C1 segment of cervical spinal cord (tissue), 14 donors: ENCODE results near the gene PRICKLE1.
"Not testable (repeated sequence)": the region's sequence is repeated elsewhere in the genome, so short reads cannot be mapped to it uniquely, and the experiment has no call there.

Experiments used
- DNase-seq, 14 donors: peaks; one replicate each; lab custom pipeline; 2025; lab: John Stamatoyannopoulos, UW

Gene PRICKLE1

DNA sequence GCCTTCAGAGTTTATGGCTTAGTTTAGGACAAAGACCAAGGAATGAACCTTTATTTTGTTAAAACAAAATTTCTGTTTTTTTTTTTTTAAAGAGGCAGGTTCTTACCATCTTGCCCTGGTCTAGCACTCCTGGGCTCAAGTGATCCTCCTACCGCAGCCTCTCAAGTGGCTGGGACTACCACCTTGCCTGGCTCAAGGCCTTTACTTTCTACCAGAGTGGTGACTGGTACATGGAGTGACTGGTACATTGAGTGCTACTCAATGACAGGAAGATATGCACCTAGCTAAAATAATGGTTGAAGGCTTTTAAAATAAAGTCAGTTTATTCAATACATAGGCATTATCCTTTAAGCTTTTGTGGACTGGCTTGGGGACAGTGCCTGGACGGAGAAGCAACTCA, 32.6 kb downstream of the PRICKLE1 start:
- no peak for DNase-seq

DNA sequence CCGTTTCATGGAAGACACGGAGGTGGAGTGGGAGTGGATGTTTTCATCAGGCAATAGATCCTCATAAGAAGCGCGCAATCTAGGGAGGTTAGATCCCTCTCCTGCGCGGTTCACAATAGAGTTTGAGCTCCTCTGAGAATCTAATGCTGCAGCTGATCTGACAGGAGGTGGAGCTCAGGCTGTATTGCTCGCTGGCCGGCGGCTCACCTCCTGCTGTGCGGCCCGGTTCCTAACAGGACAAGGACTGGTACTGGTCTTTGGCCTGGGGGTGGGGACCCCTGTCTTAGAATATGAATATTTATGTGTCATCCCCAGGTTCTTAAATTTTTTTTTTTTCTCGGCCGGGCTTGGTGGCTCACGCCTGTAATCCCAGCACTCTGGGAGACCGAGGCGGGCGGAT, 36.7 kb downstream of the PRICKLE1 start:
- DNase-seq: no peak

DNA sequence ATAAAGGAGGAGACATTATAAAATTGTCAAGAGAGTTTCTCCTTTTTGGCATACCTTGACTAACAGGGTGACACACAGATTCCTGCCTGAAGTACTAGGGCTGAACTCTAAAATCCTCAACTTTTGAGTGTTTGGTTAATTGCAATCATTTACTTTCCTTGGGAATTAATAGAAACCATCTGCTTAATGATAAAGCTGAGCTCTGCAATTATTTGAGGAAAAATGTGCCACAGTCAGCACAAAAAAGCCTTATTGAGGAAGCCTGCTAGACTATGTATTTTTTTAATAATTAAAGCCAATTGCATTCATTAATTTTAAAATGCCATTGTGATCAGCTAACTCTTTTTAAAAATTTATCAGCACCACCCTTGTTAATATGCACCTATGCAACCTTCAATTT, 38.7 kb downstream of the PRICKLE1 start:
- no peak for DNase-seq

DNA sequence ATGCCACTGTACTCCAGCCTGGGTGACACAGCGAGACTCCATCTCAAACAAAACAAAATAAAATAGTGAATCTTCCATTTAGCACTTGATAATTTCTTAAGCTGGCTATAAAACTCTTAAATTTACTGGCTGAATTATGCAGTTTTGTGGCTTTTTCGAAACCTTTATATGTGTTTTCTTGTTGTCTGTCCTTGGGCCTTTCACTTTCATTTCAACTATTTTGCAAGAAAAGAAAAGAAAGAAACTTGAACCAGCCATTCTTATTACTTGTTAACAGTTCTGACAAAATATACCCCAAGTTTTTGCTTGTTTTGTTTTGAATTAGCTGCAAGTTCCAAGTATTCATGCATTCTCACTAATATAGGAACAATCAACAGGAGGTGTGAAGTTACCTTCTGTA, 42.8 kb downstream of the PRICKLE1 start:
- DNase-seq: no peak

DNA sequence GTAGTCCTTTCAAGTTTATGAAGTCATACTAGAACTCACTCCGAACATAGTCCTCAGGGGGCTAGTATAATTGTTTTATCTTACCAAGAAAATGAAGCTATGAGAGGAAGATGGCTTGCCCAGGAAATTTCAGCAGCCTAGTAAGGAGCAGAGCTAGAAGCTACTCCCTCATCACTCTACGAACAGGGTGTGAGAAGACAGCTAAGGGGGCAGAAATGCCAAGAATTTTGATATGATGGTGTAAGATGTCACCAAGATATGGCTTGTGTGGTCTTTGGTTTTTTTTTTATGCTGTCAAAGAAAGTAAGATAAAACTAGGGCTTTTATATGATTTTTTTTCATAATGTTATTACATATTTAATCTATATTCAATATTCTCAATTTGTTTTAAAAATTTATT, 47.6 kb downstream of the PRICKLE1 start:
- DNase-seq: no peak

DNA sequence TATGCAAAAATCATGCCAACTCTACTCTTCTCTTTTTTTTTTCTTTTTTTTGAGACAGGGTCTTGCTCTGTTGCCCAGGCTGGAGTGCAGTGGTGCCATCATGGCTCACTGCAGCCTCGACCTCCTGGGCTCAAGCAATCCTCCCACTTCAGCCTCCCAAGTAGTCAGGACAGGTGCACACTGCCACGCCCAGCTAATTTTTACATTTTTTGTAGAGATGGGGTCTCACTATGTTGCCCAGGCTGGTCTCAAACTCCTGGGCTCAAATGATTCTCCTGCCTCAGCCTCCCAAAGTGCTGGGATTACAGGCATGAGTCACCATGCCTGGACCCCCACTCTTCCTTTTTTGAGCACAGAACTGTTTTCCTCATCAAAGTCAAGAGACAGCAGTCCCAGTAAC, 48.2 kb downstream of the PRICKLE1 start:
- not testable (repeated sequence) for DNase-seq

DNA sequence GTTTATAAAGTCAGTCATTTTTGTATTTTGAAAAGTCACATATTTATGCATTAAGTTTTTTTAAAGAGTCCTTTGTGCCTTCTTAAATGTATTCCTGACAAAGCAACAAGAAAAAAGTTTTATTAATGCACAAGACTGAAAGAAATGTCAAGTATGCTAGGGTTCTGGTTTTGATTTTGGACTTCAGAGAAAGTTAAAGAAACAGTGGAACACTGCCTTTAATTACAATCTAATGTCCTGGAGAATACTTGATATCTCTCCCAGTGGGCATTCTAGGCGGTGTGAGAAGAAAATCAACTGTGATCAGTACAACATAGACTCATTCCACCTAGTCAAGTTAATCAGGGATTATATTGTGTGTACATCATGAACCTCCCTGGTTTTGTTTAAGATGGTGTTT, 49.9 kb downstream of the PRICKLE1 start:
- no peak for DNase-seq

DNA sequence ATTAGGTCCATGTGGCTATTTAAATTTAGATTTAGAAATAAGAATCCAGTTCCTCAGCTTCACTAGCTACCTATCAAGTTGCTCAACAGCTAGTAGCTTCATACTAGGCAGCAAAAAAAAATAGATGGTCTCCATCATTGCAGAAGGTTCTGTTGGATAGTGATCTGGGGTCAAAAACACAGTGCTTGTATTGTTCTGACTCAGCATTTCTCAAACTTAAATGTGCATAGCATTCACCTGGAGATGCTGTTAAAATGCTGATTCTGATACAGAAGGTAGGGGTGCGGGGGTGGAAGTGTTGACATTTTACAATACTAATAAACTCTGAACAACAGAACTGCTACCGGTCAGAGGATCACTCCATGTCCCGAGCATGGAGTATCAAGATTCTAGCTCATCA, 51.3 kb downstream of the PRICKLE1 start:
- no peak for DNase-seq

DNA sequence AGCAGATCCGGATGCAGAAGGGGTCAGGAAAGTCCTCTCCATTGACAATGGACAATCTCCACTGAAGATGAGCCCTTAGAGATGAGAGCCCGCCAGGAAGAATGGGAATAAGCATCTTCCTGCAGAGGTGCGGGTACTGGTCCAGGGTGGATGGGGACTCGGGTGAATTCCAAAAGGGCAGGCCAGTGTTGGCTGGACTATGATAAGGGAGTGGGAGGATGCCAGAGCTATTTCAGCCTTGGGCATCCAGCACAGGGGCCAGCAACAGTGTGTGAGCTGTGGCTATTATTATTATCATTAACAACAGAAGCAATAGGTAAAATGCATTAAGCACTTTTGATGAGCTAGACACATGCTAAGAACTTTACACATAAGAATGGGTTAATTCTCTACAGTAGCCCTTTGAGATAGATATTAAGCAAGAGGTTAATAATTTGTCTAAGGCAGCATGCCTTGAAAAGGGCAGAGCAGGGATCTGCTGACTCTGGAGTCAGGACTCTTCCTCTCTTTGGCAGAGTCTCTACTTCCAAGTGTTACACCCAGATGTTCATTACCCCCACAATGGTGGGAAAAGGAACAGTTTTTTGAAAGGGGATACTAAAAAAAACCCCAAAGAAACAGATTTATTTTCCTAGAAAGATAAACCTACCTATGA, 55.2 kb downstream of the PRICKLE1 start:
- no peak for DNase-seq

DNA sequence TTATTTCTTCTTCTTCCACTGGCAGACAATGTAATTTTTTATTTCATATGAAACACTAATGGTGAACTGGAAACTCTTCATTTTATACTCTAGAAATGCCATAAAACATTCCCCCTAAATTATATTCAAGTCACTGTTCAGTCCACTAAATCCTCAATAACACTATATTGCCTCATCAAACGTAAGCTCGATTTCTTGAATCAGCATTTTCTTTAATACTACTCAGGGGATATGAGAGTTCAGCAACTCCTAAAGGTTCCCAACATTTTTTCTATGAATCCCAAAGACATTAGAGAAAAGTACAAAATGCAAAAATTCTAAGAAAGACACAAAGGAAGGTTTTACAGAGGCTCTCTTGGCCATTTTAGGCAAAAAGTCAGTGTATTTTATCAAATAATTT, 59.3 kb downstream of the PRICKLE1 start:
- no peak for DNase-seq

DNA sequence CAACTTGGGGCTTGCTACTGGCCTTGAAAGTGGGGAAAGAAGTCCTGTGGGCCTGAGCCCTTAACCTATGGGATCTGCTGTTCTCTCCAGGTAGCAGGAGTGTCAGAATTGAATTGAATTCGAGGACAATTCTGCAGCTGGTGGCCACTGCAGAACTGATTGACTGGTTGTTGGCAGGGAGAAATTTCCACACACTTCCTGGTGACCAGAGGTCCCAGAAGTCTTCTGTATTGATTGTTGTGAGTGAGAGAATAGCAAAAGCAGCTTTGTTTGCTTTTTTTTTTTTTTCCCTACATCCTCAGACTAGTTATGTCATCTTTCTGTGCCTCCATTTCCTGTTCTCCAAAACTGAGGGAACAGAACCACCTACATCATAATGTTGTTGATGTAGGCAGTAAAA, 64.1 kb downstream of the PRICKLE1 start:
- DNase-seq: no peak

DNA sequence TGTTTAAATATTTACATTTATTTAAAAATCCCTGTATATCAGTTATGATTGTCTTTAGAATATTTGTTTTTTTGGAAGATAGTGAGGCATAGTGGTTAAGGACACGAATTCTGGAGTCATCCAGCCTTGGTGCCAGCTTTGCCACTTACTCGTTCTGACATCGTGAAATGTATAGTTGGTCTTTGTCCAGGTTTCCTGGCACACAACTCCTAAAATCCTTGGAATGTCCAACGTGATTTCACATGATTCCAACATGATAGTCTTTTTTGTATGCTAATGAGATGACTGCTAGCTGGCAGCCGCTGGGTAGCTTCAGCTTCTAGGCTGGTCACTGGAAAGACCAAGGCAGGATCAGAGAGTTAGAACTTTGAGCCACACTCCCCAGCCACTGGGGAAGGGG, 64.8 kb downstream of the PRICKLE1 start:
- DNase-seq: no peak

DNA sequence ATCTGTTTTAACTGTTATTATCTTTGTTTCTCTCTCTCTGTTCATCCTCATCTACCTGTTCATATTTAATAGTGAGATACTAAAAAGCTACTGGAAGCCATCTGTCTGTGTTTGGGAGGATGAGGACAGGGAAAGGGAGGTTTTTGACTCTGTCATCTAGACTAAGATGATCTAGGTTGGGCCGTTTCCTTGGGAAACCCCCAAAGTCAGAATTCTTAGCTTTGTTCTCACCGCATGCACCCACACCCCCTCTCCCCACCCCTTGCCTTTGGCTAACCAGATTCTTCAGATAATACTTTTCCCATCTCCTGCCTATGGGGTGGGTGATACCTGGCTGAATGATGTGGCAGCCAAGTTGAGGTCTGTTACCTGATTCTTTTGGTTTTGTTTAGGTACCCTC, 73.0 kb downstream of the PRICKLE1 start:
- no peak for DNase-seq

DNA sequence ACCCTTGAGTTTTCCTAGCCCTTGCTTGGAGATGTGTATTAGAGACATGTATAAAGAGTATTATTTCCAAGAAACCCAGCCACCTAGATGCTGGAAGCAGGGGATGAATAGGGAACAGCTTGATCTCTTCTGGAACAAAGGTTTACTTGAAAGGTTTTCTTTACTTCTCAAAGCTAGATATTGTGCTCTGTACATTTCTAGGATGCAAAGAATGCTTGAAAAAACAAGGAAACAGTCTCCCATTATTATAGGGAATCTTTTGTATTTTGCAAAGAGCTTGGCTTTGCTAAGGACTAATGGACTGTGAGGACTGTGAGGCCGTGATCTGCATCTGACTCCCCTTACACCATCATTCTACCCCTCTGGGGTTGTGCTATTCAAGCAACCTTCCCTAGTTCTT, 77.9 kb downstream of the PRICKLE1 start:
- no peak for DNase-seq

DNA sequence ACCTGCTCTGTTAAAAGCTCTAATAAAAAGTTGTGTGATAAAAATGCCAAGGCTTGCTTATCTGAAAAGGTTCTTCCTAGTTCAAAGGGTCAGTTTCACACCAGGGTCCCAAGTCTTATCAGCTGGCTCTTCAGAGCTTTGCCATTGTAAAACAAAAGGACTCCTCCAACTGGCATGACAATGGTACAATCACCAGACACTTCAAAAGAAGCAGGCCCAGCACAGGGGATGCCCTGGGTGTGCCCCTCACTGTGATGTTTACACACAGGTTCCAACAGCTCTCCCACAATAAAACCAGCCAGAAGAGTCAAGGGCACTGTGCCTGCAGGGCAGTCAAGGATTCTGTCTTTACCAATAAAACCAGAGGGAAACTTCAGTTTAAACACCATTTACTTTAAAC, 78.7 kb downstream of the PRICKLE1 start:
- no peak for DNase-seq

DNA sequence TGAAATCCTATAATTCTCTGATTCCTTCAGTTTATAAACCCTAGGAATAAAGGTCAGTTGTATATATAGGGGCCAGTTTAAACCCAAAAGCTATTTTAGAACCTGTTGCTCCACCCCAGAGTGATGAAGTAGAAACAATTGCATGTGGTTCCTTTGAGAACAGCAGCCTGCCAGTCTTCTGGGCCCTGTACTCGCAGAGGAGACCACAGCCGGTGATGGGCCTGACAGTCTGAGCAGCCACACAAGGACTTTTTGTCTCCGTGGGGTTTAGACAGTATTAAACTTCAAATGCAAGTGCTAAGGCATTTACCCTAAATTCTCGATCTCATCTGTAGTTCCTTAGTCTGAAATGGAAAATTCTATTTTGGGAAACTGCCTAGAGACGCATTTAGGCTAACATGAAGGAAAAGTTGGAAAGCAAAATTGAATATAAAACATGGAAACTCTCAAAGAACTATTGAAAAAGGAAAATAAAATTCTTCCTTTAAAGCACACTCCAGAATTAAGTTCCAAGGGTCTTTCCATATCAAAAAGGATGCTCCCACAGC, 80.6 kb downstream of the PRICKLE1 start:
- no peak for DNase-seq

DNA sequence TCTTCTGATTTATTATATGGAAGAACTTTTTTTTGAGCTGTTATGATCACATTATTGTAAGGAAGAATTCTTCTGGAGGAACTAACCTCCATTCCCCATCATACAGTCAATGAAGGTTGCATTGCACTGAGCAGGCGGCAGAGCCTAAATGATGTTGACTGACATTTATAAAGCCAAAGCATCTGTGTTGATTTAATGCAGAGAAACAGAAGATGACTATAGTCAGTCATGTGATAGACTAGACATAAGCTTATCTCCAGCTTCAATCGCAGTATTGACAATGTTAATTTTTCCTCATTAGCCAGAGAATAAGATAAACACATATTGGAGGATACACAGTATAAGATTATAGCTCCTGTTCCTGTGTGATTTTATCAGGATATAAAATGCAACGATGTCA, 82.0 kb downstream of the PRICKLE1 start:
- DNase-seq: no peak

DNA sequence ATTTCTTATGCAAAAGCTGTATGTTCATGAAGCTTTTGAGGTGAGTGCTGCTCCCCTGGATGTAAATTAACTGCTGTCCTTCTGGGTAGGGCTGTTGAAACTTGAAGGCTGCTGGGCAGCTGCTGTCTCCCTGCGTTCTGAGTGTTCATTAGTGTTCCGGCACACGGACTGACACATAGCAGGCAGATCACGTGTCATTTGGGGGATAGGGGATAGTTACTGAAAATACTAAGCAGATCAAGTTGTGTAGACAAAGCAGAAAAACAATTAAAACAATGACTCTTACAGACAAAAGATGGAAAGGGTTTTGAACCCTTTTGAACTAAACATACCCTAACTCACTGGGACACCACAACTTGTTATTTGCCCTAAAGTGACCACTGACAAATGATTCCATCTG, 82.5 kb downstream of the PRICKLE1 start:
- no peak for DNase-seq

DNA sequence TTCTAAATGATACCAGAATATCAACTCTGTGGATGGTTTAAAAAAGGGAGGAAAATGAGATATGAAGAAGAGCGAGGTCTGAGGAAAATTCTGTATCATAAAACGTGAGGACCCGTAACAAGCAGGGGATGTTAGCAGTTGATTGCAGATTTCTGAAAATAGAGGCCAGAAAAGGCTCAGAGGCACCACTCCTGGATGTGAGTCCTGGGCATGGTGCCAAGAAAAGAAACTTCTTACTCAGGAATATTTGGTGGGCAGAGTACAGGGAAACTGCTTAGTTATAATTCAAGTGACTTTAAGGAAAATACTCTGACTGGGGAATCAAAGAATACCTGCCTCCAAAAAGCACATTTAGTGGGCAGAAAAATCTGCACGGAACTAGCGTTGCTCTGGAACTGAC, 85.5 kb downstream of the PRICKLE1 start:
- no peak for DNase-seq

DNA sequence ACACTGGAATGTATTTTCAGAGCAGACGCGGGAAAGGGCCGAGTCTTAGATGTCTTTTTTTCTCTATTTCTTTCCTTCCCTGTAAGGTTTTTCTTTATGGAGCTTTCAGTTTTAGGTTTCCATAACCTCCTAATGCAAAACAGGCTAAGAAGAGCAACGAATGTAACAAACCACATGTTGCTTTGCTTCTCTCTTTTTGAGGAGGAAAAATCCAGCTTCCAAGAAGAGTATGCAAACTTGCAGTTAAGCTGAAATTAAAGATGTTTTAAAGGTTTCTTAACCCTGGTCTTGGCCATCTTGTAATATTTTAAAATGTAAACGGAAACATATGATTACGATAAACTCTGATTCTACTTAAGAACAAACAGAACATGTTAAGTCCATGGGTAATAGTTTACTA, 86.9 kb downstream of the PRICKLE1 start:
- no peak for DNase-seq

DNA sequence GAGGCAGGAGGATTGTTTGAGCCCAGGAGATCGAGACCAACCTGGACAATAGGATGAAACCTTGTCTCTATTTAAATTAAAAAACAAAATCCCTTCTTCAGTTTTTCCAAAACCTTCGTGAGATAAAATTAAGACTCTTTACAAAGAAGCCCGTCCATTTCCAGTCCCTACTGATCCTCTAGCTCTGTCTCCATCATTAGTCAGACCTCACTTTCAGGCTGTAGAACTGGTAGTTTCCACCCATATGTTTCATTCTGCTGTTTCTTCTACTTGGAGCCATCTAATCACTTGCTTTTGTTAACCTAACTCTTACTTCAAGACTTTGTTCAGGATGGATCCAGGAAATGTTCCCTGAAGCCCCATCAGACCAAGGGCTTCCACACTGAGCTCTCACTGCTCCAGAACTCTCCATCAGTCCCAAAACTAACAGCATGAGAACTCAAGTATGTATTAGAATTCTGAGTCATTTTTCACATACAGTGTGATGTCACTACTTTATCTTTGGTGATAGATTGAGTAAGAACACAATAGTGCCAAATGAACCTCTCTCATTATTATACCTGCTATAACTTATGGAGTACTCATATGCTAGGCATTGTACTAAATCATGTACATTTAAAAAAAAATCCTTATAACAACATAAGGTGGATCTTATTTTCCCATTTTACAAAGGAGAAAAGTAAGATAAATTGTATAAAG, 90.8 kb downstream of the PRICKLE1 start:
- DNase-seq: no peak

DNA sequence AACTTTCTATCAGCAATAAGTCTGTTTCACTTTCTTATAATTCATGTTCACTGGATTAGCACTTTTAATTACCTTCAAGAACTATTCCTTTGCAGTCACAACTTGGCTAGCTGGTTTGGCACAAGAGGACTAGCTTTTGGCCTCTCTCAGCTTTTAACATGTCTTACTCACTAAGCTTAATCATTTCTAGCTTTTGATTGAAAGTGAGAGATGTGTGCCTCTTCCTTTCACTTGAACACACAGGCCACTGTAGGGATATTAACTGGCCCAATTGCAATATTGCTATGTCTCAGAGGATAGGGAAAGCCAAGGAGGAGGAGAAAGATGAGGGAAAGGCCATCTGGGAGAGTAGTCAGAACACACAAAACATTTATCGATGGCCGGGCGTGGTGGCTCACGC, 92.7 kb downstream of the PRICKLE1 start:
- DNase-seq: no peak

DNA sequence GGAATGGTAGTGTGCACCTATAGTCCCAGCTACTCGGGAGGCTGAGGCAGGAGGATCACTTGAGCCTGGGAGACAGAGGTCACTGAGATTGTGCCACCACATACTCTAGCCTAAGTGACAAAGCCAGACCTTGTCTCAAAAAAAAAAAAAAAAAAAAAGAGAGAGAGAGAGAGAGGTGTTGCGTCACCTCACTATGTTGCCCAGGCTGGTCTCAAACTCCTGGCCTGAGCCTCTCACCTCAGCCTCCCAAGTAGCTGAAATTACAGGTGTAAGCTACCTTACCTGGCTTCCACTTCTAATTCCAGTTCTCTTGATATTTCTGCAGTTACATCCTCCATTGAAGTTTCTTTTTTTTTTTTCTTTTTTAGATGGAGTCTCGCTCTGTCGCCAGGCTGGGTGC, 94.3 kb downstream of the PRICKLE1 start:
- no peak for DNase-seq

DNA sequence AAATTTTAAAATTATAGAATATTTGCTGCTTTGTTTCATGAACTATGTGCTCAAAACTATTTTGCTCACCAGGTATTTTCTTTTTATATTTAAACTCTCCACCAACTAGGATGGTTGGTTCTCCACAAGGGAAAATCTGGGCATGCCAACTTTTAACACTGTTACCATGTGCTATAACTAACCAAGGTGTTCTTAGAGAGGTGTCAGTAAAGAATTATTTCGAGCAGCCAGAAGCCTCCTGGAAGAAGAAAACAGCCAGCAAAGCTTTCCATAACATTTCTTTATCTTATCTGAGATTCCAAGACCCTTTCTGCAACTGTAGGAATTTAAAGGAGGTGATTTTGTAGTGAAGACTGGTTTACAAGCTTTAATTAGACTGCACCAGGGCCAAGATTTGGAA, 97.3 kb downstream of the PRICKLE1 start:
- no peak for DNase-seq
